ENCODE data around the gene CAMKMT.

Gene CAMKMT

GRCh38 chr2:44524347-44524926 is 162.7 kb downstream of the CAMKMT start:
- TF ChIP-seq CTCF (IDR thresholded peaks at IDR 0.05; ENCODE audit: low read length) (no peak), EZH2 (IDR thresholded peaks at IDR 0.05; ENCODE audit: borderline replicate concordance, low read length) (no peak)
- H3K9me3 ChIP-seq (ENCODE audit: low read length): peaks cover 8% of the 10 kb centered on the region
- H3K9ac ChIP-seq (ENCODE audit: low read length): no peak overlapping the region
- no peaks in the 10 kb centered on the region for H4K20me1 ChIP-seq (ENCODE audit: insufficient read depth, low read length)
- H3K27me3 ChIP-seq (ENCODE audit: insufficient read depth, low read length): no peaks in the 10 kb centered on the region
- H3K4me3 ChIP-seq (ENCODE audit: low read depth, low read length, poor library complexity, severe bottlenecking): no peak overlapping the region
- H3K4me1 ChIP-seq (ENCODE audit: insufficient read depth, low read length, severe bottlenecking): no peaks in the 10 kb centered on the region
- no peak overlapping the region for H2AFZ ChIP-seq (ENCODE audit: low read length)
- no peaks in the 10 kb centered on the region for H3K79me2 ChIP-seq (ENCODE audit: insufficient read depth, low read length)
- no peaks in the 10 kb centered on the region for H3F3A ChIP-seq (ENCODE audit: insufficient read depth, low read length)
- no peak overlapping the region for H3K27ac ChIP-seq (ENCODE audit: low read depth, low read length, poor library complexity, severe bottlenecking)
- no peaks in the 10 kb centered on the region for H3K9me2 ChIP-seq (ENCODE audit: low read depth, low read length)
- no peak overlapping the region for H3K4me2 ChIP-seq (ENCODE audit: low read length)
- H3K36me3 ChIP-seq (ENCODE audit: insufficient read depth, low read length): no peaks in the 10 kb centered on the region

GRCh38 chr2:44526352-44526751 is 164.6 kb downstream of the CAMKMT start:
- Histone ChIP-seq H3K27me3 (ENCODE audit: insufficient read depth, low read length) (no peaks in the 10 kb centered on the region), H4K20me1 (ENCODE audit: insufficient read depth, low read length) (no peaks in the 10 kb centered on the region), H3K9me3 (ENCODE audit: low read length) (peaks cover 8% of the 10 kb centered on the region), H2AFZ (ENCODE audit: low read length) (no peak overlapping the region), H3K4me2 (ENCODE audit: low read length) (no peak overlapping the region), H3K9me2 (ENCODE audit: low read depth, low read length) (no peaks in the 10 kb centered on the region), H3K27ac (ENCODE audit: low read depth, low read length, poor library complexity, severe bottlenecking) (no peak overlapping the region), H3K4me3 (ENCODE audit: low read depth, low read length, poor library complexity, severe bottlenecking) (no peak overlapping the region), H3F3A (ENCODE audit: insufficient read depth, low read length) (no peaks in the 10 kb centered on the region), H3K79me2 (ENCODE audit: insufficient read depth, low read length) (no peaks in the 10 kb centered on the region), H3K9ac (ENCODE audit: low read length) (no peak overlapping the region), H3K36me3 (ENCODE audit: insufficient read depth, low read length) (no peaks in the 10 kb centered on the region), H3K4me1 (ENCODE audit: insufficient read depth, low read length, severe bottlenecking) (no peaks in the 10 kb centered on the region)
- TF ChIP-seq CTCF (IDR thresholded peaks at IDR 0.05; ENCODE audit: low read length) (no peak), EZH2 (IDR thresholded peaks at IDR 0.05; ENCODE audit: borderline replicate concordance, low read length) (no peak)

- no peaks in the 10 kb centered on the region for H4K20me1 ChIP-seq (ENCODE audit: insufficient read depth, low read length)
- no peaks in the 10 kb centered on the region for H3K79me2 ChIP-seq (ENCODE audit: insufficient read depth, low read length)
- no peak overlapping the region for H3K4me2 ChIP-seq (ENCODE audit: low read length)
- no peak overlapping the region for H3K27ac ChIP-seq (ENCODE audit: low read depth, low read length, poor library complexity, severe bottlenecking)
- 0 out of 2 replicates have a peak, but pooled peaks cover 2% of the 10 kb centered on the region for H3K36me3 ChIP-seq (ENCODE audit: insufficient read depth, low read length)
- H2AFZ ChIP-seq (ENCODE audit: low read length): no peak overlapping the region
- no peaks in the 10 kb centered on the region for H3K9me3 ChIP-seq (ENCODE audit: low read length)
- no peaks in the 10 kb centered on the region for H3K4me1 ChIP-seq (ENCODE audit: insufficient read depth, low read length, severe bottlenecking)
- no peaks in the 10 kb centered on the region for H3K27me3 ChIP-seq (ENCODE audit: insufficient read depth, low read length)
- H3K9me2 ChIP-seq (ENCODE audit: low read depth, low read length): no peaks in the 10 kb centered on the region
- no peak overlapping the region for H3K4me3 ChIP-seq (ENCODE audit: low read depth, low read length, poor library complexity, severe bottlenecking)
- TF ChIP-seq CTCF (IDR thresholded peaks at IDR 0.05; ENCODE audit: low read length) (no peak), EZH2 (IDR thresholded peaks at IDR 0.05; ENCODE audit: borderline replicate concordance, low read length) (no peak)
- H3F3A ChIP-seq (ENCODE audit: insufficient read depth, low read length): no peaks in the 10 kb centered on the region
- H3K9ac ChIP-seq (ENCODE audit: low read length): no peak overlapping the region
Measured at GRCh38 chr2:44528595-44528994, 166.8 kb downstream of the CAMKMT start.
